HK-2 (cell line): ENCODE data around the gene SH3BP4.
A peak's percentile ranks its signal among the peaks of the same experiment; 100 is the strongest.

Experiments used
- DNase-seq: peaks from one replicate; pipeline ENCODE4 v3.0.0-alpha.2; 2018; ENCODE audit not compliant: unreplicated experiment

SH3BP4 gene, protein sequence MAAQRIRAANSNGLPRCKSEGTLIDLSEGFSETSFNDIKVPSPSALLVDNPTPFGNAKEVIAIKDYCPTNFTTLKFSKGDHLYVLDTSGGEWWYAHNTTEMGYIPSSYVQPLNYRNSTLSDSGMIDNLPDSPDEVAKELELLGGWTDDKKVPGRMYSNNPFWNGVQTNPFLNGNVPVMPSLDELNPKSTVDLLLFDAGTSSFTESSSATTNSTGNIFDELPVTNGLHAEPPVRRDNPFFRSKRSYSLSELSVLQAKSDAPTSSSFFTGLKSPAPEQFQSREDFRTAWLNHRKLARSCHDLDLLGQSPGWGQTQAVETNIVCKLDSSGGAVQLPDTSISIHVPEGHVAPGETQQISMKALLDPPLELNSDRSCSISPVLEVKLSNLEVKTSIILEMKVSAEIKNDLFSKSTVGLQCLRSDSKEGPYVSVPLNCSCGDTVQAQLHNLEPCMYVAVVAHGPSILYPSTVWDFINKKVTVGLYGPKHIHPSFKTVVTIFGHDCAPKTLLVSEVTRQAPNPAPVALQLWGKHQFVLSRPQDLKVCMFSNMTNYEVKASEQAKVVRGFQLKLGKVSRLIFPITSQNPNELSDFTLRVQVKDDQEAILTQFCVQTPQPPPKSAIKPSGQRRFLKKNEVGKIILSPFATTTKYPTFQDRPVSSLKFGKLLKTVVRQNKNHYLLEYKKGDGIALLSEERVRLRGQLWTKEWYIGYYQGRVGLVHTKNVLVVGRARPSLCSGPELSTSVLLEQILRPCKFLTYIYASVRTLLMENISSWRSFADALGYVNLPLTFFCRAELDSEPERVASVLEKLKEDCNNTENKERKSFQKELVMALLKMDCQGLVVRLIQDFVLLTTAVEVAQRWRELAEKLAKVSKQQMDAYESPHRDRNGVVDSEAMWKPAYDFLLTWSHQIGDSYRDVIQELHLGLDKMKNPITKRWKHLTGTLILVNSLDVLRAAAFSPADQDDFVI

DNA sequence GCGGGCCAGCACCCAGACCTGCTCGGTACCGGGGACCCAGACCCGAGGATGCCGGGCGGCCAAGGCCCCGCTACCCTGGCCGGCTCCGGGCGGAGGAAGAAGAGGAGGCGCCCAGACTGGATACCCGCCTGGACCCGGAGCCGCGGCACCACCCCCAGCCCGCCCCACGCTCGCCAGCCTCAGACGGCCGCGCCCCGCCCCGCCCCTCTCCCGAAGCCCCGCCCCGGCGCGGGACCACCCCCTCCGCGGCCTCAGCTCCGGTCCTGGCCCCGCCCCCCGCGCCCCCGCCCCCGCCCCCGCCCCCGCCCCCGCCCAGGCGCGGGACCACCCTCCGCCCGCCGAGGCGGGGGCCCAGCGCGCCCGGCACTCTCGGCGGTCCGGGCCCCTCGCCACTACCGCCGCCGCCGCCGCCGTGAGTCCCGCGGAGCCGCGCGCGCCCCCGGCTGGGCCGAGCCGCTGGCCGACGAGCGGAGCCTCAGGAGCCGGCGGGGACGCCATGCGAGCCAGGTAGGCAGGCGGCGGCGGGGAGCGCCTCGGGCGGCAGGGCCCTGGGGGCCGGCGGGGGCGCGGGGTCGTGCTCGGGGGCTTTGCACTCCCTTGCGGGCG is at the start of gene SH3BP4:
Gene SH3BP4 (plus strand): TSS at position 354 of the 606 bp plus-strand sequence. CDS start 82,986 bp downstream, outside the sequence.
- DNase-seq, result peak; percentile 89

DNA sequence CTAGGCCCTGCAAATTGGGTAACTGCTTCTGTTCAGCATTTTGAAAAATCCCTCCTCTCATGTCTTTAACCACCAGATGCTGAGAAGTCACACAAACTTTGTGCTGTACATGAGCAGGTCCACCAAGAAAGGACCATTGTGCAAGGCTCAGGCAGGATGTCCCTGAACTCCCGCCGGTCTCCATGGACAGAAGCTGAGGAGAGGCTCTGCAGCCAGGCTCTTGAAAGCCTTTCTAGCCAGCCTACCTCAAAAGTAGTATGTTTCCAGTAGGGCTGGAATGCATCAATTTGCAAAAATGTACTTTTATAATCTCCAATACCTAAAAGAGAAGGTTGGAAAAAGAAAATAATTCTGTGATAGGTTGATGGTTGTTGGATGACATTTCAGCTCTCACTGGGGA is 47.0 kb upstream of the SH3BP4 start:
- DNase-seq, result no peak

DNA sequence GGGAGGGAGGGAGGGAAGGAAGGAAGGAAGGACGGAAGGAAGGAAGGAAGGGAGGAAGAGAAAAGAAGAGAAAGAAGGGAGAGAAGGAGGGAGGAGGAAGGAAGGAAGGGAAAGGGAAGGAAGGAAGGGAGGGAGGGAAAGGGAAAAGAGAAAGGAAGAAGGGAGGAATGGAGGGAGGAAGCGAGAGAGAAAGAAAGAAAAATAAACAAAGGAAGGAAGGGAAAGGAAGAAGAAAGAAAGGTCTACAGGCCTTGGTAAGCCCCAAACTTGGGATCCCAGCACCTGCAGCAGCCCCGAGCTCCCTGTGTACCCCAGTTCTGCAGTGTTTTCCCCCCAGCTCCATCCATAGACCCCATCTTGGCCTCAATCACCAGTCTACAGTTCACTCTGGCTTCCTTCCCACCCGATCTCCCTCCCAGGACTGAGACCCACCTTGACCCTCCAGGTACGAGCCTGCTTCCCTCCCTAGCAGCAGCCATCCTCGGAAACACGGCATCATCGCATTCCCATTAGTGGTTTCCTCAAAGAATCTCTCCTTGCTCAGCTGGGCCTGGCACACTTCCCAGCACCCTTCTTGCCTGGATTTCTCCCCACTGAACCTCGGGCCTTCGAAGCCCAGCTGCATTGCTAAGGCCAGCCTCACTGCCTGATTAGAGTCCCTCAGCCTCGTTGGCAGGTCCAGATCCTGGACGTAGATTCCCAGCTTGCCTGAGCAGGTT is 46.1 kb upstream of the SH3BP4 start:
- peak; percentile 23 for DNase-seq

DNA sequence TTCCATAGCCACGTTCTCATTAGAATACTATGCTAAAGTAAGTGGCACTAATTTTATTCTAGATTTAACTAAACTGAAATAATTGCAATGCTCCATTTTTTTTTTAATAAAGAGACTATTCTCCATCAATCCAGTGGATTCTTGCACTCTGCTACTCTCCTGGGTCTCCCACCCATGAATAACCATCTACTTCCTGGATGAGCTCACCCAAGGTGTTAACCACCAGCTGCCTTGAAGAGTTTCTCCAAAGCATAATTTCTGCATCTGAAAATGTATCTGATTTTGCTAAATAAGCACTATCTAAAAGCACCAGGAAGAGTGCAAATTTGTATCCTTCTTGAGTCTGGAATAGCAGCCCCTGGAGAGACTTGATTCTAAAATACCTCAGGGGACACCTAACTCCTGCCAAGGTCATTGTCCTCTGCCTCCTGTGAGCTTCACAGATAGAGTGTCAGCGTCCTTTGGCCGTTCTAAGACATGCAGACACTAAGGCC is 41.6 kb upstream of the SH3BP4 start:
- no peak for DNase-seq

DNA sequence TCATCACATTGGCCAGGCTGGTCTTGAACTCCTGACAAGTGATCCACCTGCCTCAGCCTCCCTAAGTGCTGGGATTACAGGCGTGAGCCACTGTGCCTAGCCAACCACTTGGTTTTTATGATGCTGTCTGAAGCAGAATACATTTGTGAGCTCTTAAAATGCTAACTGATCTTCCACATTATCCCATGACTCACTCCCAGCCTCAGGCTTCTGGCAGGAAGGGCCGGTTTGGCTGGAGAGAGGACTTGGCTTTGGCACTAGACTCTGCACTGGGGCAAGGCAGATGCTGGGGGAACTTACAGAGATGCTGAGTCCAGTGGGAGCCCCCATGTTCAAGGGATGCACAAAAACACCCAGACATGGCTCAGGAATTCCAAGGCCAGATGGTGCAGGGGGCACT is 40.5 kb upstream of the SH3BP4 start:
- DNase-seq, result no peak

DNA sequence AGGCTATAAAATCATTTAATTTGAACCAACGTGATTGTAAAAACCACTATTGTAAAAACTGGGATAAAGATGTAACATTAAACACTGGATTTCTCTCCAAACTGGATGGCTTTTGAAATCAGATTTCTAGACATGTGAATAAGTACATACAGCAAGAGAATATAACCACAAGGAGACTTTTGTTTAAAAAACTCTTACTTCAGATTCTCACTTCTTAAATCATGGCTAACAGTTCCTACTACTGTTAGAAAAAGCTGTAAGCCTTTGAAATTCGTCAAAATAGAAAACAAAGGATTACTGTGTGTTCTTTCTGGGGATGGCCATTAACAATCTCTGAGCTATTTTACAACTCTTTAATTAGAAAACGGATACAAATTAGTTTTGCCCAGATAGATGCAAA is 39.4 kb upstream of the SH3BP4 start:
- DNase-seq, result no peak

DNA sequence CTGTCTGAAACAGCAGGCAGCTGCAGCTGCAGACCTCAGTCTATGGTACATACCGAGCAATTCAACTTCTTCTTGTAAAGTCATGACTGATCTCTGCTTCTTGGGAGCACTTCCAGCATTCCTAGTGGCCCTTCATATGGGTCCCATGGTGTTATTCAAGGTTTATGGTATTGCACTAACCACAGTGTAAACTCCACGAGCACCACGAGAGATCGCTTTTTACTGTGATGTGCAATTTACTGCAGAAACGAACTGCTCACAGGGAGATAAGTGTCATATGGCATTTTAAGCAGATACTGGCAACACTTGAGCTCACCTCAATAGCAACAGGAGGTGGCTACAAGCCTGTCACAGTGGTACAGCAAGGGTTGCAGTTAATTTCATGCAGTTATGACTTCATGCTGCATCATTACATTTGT is 38.6 kb upstream of the SH3BP4 start:
- no peak for DNase-seq

DNA sequence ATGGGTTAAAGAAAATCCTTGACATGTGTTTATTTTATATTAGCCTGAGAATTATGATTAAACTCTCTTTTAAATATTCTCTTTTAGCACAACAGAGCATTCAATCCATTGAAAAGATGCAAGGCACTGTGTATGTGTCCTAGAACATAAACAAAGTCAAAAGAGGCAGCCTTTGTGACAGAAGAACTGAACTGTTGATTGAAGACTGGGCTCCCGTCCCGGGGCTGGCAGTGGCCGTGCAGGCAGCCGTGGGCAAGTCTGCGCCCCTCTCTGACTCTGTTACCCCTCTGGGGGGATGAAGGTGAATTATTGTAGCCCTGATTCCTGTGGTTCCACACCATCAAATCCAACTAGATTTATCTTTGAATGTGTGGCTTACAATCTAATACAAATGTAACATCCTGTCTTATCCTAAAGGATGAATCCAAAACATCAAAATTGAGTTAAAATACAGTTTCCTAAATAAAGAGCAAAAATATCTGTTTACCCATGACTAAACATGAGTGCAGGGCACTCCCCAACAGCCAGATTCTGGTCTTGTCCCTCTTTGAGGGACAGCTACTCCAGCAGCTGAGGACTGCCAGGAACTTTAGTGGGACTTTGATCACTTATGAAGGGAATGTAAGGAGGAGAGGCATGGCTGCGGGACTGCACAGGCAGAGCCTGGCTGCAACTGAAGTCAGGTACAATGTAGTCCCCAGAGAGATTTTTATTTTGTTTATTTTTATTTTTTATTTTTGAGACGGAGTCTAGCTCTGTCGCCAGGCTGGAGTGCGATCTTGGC is 37.3 kb upstream of the SH3BP4 start:
- DNase-seq, result no peak

DNA sequence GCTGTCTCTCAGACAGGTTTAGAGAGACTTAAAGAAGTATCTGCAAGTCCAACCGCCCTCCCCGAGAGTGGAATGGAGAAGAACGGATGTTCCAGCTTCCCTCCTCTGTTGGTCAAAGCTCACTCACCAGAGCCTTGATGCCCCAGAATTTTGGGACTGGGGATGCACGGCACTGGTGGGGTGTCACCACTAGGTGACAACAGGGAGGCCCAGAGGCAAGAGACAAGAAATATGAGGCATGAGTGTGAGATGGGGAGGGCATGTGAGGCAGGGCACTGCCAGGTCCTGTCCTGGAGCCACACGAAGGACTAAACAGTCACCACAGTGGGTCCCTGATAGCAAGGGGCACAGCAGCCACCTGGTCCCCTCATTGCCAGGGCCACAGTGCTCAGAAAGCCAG is 35.1 kb upstream of the SH3BP4 start:
- DNase-seq, result no peak

DNA sequence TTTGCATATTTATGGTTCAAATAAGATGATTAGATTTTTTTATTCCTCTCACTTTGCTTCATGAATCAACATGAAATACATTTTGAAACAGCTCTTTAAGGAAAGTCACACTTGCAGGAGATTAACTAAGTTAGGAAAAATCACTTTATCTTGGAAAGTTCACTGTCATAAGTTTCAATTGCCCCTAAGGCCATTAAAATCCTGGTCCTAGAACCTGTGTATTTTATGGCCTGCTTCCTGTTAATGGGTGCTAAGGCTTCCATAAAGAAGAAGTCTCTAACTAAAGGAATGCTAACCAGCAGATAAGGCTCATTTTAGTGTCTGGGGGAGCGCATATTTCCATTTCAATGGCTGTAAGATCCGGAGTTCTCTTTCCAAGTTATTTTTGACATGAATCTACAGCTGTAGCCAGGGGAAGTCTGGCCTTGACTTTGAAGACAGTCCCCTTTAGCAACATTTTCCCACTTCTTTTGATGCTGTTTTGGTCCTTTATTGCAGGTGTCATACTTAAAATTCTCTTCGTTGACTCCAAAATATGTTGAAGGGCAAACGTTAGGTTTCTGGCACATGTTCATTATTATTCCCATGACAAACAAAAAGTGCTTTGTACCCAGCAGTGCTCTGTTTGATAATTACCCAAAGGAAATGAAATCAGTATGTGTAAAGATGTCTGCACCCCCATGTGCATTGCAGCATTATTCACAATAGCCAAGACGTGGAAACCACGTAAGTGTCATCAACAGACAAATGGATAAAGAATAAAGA is 34.4 kb upstream of the SH3BP4 start:
- no peak for DNase-seq

DNA sequence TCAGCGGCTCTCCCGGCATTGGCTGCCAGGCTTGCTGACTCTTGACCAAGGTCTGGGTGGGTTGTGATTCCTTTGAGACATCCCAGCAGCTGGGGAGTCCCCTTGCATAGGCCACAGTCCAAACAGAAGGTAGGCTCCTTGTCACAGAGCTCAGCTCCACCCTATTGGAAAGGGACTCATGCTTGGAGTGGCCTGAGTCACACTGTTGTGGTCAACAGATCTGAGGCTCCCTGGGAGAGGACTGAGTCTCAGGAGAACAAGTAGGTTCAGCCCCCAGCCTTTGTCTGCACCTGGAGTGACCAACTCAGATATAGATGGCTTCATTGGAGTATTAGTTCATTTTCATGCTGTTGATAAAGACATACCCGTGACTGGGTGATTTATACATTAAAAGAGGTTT is 32.1 kb upstream of the SH3BP4 start:
- peak; percentile 62 for DNase-seq

DNA sequence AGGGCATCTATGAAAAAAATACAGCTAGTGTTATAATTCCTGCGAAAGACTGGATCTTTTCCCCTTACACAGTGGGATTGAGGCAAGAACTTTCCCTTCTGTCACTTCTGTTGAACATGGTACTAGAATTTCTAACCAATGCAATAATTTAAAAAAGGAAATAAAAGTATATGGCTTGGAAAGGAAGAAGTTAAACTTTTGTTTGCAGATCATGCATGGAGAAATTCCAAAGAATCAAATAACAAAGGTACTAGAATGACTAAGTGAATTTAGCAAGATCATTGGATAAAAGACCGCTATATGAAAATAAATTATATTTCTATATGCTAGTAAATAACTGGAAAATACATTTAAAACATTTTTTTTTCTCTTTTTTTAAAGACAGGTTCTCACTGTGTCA is 31.0 kb upstream of the SH3BP4 start:
- DNase-seq, result no peak

DNA sequence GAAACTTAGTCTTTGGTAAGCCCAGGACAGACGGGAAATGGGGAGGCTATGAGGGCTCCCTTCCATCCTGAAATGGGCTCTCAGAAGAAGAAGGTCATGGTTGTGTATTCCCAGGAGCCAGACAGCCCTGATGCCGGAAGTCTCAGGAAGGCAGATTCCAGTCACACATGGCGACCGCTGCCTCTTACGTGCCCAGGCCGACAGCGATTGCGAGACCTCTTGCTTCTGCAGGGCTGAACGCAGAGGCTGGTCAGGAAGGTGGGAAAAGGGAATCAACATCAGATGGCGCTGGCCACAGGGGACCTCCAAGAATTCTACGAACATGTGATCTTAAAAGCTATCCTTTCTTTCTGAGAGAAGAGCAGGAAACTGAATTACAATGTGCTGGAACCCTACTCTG is 22.8 kb upstream of the SH3BP4 start:
- no peak for DNase-seq

DNA sequence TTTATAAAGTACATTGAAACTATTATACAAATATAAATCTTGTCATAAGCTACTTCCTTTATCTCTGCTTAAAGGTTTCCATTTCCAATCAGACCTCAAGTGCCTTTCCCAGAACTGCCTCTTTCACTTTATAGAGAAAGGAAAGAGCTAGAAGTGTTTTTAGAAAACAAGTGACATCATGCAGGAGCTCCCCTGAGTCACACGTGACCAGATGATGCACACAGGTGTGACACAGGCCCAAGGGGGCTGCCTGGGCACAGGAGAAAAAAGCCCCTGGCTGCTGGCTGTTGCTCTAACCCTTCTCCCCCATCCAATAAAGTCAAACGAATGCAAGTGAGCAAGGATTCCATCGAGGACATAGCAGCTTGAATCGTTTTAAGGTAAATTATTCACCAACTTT is 21.4 kb upstream of the SH3BP4 start:
- no peak for DNase-seq

DNA sequence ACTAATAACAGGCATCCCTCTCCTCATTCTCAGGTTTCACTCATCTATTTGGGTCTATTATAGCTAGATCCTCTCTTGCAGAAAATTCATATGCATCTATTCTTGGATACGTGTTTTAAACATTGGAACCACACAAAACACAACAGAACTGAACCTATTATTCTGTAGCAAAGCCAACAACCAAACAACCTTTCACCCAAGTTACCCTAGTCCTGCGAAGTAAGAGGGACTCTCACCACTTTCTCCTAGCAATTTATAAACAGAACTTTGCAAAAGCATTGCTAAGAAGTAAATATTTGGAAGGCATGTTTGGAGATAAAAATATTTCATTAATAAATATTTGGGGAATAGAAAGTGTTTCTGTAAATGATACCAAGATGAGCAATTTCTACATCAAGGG is 20.4 kb upstream of the SH3BP4 start:
- no peak for DNase-seq

DNA sequence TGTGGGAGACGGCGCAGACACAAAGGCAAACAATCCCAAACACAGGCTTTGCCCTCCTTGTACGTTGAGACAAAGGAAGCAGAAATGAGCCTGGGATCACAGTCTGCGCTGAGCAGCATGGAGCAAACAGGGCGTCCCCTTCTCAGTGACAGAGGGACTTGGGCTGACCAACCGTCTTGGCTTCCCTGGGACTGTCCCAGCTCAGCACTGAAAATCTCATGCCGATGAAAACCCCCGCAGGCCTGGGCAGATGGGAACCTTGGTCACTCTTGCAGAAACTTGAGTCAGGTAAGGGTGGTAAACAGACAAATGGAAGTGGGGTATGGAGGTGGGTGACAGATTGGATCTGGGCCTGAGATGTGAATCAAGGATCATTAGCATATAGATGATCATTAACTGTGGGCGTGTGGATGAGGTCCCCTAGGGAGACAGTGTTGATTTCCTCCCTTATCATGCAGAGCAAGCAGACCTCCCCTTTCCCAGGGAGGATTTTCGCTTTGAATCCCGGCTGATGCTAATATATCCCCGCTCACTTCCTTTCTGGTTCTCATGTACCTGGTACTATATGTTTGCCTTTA is 19.1 kb upstream of the SH3BP4 start:
- DNase-seq, result no peak

DNA sequence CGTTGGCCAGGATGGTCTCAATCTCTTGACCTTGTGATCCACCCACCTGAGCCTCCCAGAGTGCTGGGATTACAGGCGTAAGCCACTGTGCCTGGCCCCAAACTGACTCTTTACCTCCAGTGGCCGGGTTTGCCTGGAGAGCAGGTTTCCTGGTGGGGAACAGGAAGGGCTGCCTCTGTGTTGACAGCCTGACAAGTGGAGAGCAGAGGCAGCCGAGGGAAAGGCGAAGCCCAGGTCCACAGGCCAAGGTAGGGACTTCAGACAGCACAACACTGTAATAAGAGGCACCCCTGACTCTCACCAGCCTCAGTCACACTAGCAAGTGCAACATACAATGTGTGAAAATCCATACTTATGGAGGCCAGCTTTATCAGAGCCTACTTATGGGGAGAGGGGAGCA is 16.5 kb upstream of the SH3BP4 start:
- DNase-seq, result no peak

DNA sequence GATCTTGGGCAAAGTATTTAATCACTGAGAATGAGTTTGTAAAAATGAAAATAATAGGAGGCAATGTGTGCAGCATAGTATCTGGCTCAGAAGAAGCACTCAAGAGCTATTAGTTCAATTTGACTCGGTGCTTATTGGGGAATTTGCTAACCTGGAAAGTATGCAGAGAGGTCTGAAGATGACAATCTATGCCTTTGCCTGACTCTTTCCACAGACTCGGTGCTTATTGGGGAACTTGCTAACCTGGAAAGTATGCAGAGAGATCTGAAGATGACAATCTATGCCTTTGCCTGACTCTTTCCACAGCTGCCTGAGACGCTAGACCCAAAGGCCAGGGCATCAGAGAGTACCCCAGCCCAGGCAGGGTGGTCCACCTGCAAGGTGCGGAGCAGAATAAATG is 12.2 kb upstream of the SH3BP4 start:
- no peak for DNase-seq

DNA sequence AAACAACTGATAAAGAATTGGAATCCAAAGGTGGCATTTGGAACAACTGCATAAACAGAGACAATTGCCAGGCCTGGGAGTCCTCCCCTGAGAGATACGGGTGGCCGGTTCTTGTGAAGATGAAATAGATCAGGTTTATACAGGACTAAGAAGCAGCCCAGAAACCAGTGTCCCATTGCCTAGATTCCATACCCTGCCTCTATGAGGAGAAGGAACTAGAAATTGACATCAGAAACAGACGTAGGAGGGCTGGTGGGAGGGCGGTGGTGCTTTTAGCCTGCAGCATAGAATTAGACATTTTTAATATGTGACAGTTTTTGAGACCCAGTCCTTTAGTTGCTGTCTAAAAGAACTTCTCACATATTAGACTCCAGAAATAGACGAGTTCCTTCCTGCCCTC is 11.8 kb upstream of the SH3BP4 start:
- DNase-seq, result no peak

DNA sequence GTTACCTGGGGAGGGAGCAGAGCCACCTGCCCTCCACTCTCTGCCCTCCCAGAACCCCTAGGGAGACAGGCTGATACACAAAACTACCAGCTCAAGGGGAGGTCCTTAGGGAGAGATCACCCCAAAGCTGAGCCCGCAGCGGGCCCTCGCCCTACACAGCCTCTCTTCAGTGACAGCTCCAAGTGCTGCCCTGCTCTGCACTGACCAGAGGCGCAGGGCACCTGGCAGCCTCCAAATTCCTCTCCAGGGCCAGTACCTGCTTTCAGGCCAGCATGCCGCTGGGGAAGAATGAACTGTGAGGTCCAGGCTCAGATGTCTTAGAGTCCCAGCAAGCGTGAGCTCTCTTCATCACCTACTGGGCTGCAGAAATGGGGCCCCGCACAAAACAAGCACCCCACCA is 11.3 kb upstream of the SH3BP4 start:
- no peak for DNase-seq
